ENCODE measurements around the gene RTN4RL2. TPM values are rescaled to one million over a fixed set of nuclear protein-coding genes. Genes with fewer than 3 reads are reported as not detected.

Gene RTN4RL2
- total RNA-seq, 1 experiment from 2014 or later = 0.90 TPM

- intact Hi-C loops (cut with micrococcal nuclease; ENCODE audit: unreplicated experiment) = loop anchor here (10.0 kb wide), 1 partner anchor 191 kb away; the partner anchor contains the start of gene YPEL4
- ATAC-seq = no peak
- H3K27ac ChIP-seq (ENCODE audit: low read length) = no peak overlapping the region
These were observed 6.7 kb upstream of the RTN4RL2 start for GRCh38 chr11:57453543-57454177.

GRCh38 chr11:57456960-57457642, 3.2 kb upstream of the RTN4RL2 start:
- intact Hi-C loops (cut with micrococcal nuclease; ENCODE audit: unreplicated experiment) = loop anchor here (1.0 to 10.0 kb wide), 4 partner anchors 74 to 1055 kb away; partner anchors contain the start of gene YPEL4
- H3K36me3 ChIP-seq (ENCODE audit: control insufficient read depth, insufficient read depth, low read length) = no peaks in the 10 kb centered on the region
- no peaks in the 10 kb centered on the region for H3K9me3 ChIP-seq (ENCODE audit: control insufficient read depth, insufficient read depth, low read depth, low read length)
- ChIA-PET POLR2A (no interaction called here), CTCF (interaction anchor here (0.5 to 1.4 kb wide), 12 partner anchors 9 to 186 kb away, joined by 3 to 6 read pairs (median 4); no protein-coding TSS in a partner anchor)
- peak; percentile 85 for ATAC-seq
- BruUV-seq (replicated peaks) = no TSS peak
- peak; percentile 64 for DNase-seq (ENCODE audit: low read depth, low spot score)
- in situ Hi-C loops (cut with HindIII; ENCODE audit: low pct_unique_long_range_greater_than_20kb, low sequenced_read_pairs) = no loop called here
- no peak for TF ChIP-seq SIN3A (IDR thresholded peaks at IDR 0.05; ENCODE audit: borderline replicate concordance, insufficient read depth, low read depth, low read length)
- TF ChIP-seq, protein P1, sequence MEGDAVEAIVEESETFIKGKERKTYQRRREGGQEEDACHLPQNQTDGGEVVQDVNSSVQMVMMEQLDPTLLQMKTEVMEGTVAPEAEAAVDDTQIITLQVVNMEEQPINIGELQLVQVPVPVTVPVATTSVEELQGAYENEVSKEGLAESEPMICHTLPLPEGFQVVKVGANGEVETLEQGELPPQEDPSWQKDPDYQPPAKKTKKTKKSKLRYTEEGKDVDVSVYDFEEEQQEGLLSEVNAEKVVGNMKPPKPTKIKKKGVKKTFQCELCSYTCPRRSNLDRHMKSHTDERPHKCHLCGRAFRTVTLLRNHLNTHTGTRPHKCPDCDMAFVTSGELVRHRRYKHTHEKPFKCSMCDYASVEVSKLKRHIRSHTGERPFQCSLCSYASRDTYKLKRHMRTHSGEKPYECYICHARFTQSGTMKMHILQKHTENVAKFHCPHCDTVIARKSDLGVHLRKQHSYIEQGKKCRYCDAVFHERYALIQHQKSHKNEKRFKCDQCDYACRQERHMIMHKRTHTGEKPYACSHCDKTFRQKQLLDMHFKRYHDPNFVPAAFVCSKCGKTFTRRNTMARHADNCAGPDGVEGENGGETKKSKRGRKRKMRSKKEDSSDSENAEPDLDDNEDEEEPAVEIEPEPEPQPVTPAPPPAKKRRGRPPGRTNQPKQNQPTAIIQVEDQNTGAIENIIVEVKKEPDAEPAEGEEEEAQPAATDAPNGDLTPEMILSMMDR (IDR thresholded peaks at IDR 0.05) = peak; percentile 98
- peaks cover 4% of the 10 kb centered on the region; the same call in 1 of the 2 replicates for H3K4me1 ChIP-seq (ENCODE audit: control insufficient read depth, insufficient read depth, low read length)
- H3K27me3 ChIP-seq (ENCODE audit: control insufficient read depth, insufficient read depth, low read length) = peaks cover 6% of the 10 kb centered on the region; the same call in 1 of the 2 replicates
- no peak overlapping the region for H3K27ac ChIP-seq (ENCODE audit: low read length)
- H3K4me3 ChIP-seq (ENCODE audit: low read depth in 2 of 2, low read length in 2 of 2) = peak overlapping the region in 1 of 2 experiments; percentile 32; a peak in 1 of 4 replicates

More at GRCh38 chr11:57453543-57454177, 6.7 kb upstream of the RTN4RL2 start:
- in situ Hi-C loops (cut with HindIII; ENCODE audit: low pct_unique_long_range_greater_than_20kb, low sequenced_read_pairs) = no loop called here
- ChIA-PET POLR2A (no interaction called here), CTCF (no interaction called here)
- Histone ChIP-seq H3K9me3 (ENCODE audit: control insufficient read depth, insufficient read depth, low read depth, low read length) (no peaks in the 10 kb centered on the region), H3K4me3 (ENCODE audit: low read depth in 2 of 2, low read length in 2 of 2) (no peak overlapping the region), H3K36me3 (ENCODE audit: control insufficient read depth, insufficient read depth, low read length) (no peaks in the 10 kb centered on the region), H3K4me1 (ENCODE audit: control insufficient read depth, insufficient read depth, low read length) (no peaks in the 10 kb centered on the region), H3K27me3 (ENCODE audit: control insufficient read depth, insufficient read depth, low read length) (peaks cover 5% of the 10 kb centered on the region)
- DNase-seq (ENCODE audit: low read depth, low spot score) = no peak
- BruUV-seq (replicated peaks) = no TSS peak
- TF ChIP-seq, protein P1 (IDR thresholded peaks at IDR 0.05) = no peak
- TF ChIP-seq, protein P2, sequence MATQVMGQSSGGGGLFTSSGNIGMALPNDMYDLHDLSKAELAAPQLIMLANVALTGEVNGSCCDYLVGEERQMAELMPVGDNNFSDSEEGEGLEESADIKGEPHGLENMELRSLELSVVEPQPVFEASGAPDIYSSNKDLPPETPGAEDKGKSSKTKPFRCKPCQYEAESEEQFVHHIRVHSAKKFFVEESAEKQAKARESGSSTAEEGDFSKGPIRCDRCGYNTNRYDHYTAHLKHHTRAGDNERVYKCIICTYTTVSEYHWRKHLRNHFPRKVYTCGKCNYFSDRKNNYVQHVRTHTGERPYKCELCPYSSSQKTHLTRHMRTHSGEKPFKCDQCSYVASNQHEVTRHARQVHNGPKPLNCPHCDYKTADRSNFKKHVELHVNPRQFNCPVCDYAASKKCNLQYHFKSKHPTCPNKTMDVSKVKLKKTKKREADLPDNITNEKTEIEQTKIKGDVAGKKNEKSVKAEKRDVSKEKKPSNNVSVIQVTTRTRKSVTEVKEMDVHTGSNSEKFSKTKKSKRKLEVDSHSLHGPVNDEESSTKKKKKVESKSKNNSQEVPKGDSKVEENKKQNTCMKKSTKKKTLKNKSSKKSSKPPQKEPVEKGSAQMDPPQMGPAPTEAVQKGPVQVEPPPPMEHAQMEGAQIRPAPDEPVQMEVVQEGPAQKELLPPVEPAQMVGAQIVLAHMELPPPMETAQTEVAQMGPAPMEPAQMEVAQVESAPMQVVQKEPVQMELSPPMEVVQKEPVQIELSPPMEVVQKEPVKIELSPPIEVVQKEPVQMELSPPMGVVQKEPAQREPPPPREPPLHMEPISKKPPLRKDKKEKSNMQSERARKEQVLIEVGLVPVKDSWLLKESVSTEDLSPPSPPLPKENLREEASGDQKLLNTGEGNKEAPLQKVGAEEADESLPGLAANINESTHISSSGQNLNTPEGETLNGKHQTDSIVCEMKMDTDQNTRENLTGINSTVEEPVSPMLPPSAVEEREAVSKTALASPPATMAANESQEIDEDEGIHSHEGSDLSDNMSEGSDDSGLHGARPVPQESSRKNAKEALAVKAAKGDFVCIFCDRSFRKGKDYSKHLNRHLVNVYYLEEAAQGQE (IDR thresholded peaks at IDR 0.05; ENCODE audit: insufficient read depth in 1 of 2, low read depth in 2 of 2, low read length in 1 of 2) = no peak
- no peak for TF ChIP-seq TCF7L2 (IDR thresholded peaks at IDR 0.05; ENCODE audit: low read depth, low read length)
- no peak for TF ChIP-seq SIN3A (IDR thresholded peaks at IDR 0.05; ENCODE audit: borderline replicate concordance, insufficient read depth, low read depth, low read length)
- TF ChIP-seq POLR2AphosphoS5 (IDR thresholded peaks at IDR 0.05; ENCODE audit: low read depth, low read length) = no peak
